ENCODE results near the gene BTBD1.

The BTBD1 gene

GRCh38 chr15:83112956-83113299 is 45.9 kb upstream of the BTBD1 start:
- no peaks in the 10 kb centered on the region for H3K9me3 ChIP-seq
- H3K4me1 ChIP-seq = peaks cover 0 to 11% (median 7%) of the 10 kb centered on the region in 4 donors
- peaks cover 0 to 14% (median 13%) of the 10 kb centered on the region in 3 donors for H3K36me3 ChIP-seq
- TF ChIP-seq CTCF (IDR thresholded peaks at IDR 0.05) = no peak
- H3K4me3 ChIP-seq = no peak overlapping the region
- peaks cover 0 to 9% of the 10 kb centered on the region in 2 donors for H3K27me3 ChIP-seq
- intact Hi-C loops (cut with DNase I; ENCODE audit: low total_unique reads) = no loop called here
- no peak for DNase-seq
- H3K27ac ChIP-seq = no peak overlapping the region

GRCh38 chr15:83112233-83112955 is 45.3 kb upstream of the BTBD1 start:
- DNase-seq = no peak
- Histone ChIP-seq H3K4me1 (peaks cover 0 to 17% (median 11%) of the 10 kb centered on the region in 4 donors), H3K36me3 (peaks cover 0 to 14% (median 13%) of the 10 kb centered on the region in 3 donors)

GRCh38 chr15:83111149-83111548 is 44.1 kb upstream of the BTBD1 start:
- intact Hi-C loops (cut with DNase I; ENCODE audit: low total_unique reads) = no loop called here
- no peaks in the 10 kb centered on the region for H3K9me3 ChIP-seq
- H3K27ac ChIP-seq = no peak overlapping the region
- H3K4me3 ChIP-seq = no peak overlapping the region
- no peak for TF ChIP-seq CTCF (IDR thresholded peaks at IDR 0.05)
- DNase-seq = no peak
- peaks cover 0 to 22% (median 15%) of the 10 kb centered on the region in 4 donors for H3K4me1 ChIP-seq
- peaks cover 0 to 14% (median 13%) of the 10 kb centered on the region in 3 donors for H3K36me3 ChIP-seq
- H3K27me3 ChIP-seq = peaks cover 0 to 15% of the 10 kb centered on the region in 2 donors

More at GRCh38 chr15:83112233-83112955, 45.3 kb upstream of the BTBD1 start:
- Histone ChIP-seq H3K4me3 (no peak overlapping the region), H3K27me3 (peaks cover 0 to 14% of the 10 kb centered on the region in 2 donors), H3K27ac (no peak overlapping the region), H3K9me3 (no peaks in the 10 kb centered on the region)
- TF ChIP-seq CTCF (IDR thresholded peaks at IDR 0.05) = no peak
- intact Hi-C loops (cut with DNase I; ENCODE audit: low total_unique reads) = no loop called here

- H3K4me3 ChIP-seq = no peak overlapping the region
- no peak overlapping the region for H3K27ac ChIP-seq
- TF ChIP-seq CTCF (IDR thresholded peaks at IDR 0.05) = no peak
- no peaks in the 10 kb centered on the region for H3K9me3 ChIP-seq
- intact Hi-C loops (cut with DNase I; ENCODE audit: low total_unique reads) = no loop called here
- DNase-seq = no peak
- peaks cover 0 to 10% (median 9%) of the 10 kb centered on the region in 3 donors for H3K36me3 ChIP-seq
- peaks cover 0 to 15% of the 10 kb centered on the region in 2 donors for H3K27me3 ChIP-seq
- H3K4me1 ChIP-seq = peaks cover 0 to 22% (median 15%) of the 10 kb centered on the region in 4 donors
These were observed 43.3 kb upstream of the BTBD1 start for GRCh38 chr15:83110381-83110780.

GRCh38 chr15:83109532-83109931 is 42.5 kb upstream of the BTBD1 start:
- Histone ChIP-seq H3K4me1 (peaks cover 0 to 22% (median 15%) of the 10 kb centered on the region in 4 donors), H3K36me3 (peaks cover 0 to 5% (median 3%) of the 10 kb centered on the region in 3 donors), H3K9me3 (no peaks in the 10 kb centered on the region), H3K27ac (no peak overlapping the region), H3K4me3 (no peak overlapping the region), H3K27me3 (peaks cover 0 to 15% of the 10 kb centered on the region in 2 donors)
- no peak for DNase-seq
- TF ChIP-seq CTCF (IDR thresholded peaks at IDR 0.05) = no peak
- intact Hi-C loops (cut with DNase I; ENCODE audit: low total_unique reads) = loop anchor here (10.0 kb wide), 1 partner anchor 95 kb away; the partner anchor contains the start of gene C15orf40
